HepG2 (cell line): ENCODE data around the gene ACAN. TPM values are rescaled to one million over a fixed set of nuclear protein-coding genes. Genes with fewer than 3 reads are reported as not detected.

Experiments
- ATAC-seq: fragments of 200-7000 bp; cut with Tn5 transposase; 3 replicates; pipeline ENCODE4 v1.9.1; 2020; ENCODE audit warnings: mild to moderate bottlenecking, moderate library complexity
- BruUV-seq: library from RNA; stranded (reverse); fragments of 400-500 nt; replicated peaks from 2 replicates; lab custom pipeline; 2021; lab: Mats Ljungman, UMichigan
- CTCF ChIA-PET: fragments of 300-600 bp; formaldehyde crosslinking; extraction: SDS; loops from one replicate; lab custom pipeline; 2021; ENCODE audit warnings: low total read pairs, inconsistent platforms, low intra/inter-chr PET ratio; lab: Yijun Ruan, JAX
- POLR2A ChIA-PET: fragments of 350-600 bp; sonication (Branson Sonifier 250); formaldehyde crosslinking; loops from one replicate; lab custom pipeline; 2020; ENCODE audit warnings: antibody characterized with exemption, inconsistent platforms; lab: Yijun Ruan, JAX
- DNase-seq: peaks from one replicate; pipeline ENCODE4 v3.0.0-alpha.2; 2015; ENCODE audit warnings: low spot score
- FAIRE-seq: peaks from 3 replicates; lab custom pipeline; 2011; peaks lifted over from hg19 to GRCh38; lab: Jason Lieb, UNC
- H2AFZ ChIP-seq: one replicate; pipeline ENCODE4 v1.6.1; 2011; ENCODE audit warnings: low read length, inconsistent platforms
- H3K27ac ChIP-seq: fragments of 300-600 bp; 3 replicates; pipeline ENCODE4 v1.8.0; 2011; ENCODE audit warnings: mixed run types, mild to moderate bottlenecking, mixed read lengths, low read length, inconsistent platforms; ENCODE audit not compliant: insufficient read depth; ENCODE audit errors: extremely low read length
- H3K27me3 ChIP-seq, 2 experiments: fragments of 200-600 bp in 1 of 2; 2 replicates in 1 of 2; 3 replicates in 1 of 2; pipeline versions ENCODE4 v1.6.0 to v1.8.0; 2011; ENCODE audit warnings: low read length in 2 of 2, mild to moderate bottlenecking in 2 of 2, moderate library complexity in 2 of 2, inconsistent platforms in 1 of 2; ENCODE audit not compliant: insufficient read depth in 2 of 2, control insufficient read depth in 1 of 2
- H3K36me3 ChIP-seq, 2 experiments: fragments of 200-600 bp in 1 of 2; replicated peaks in 1 of 2; 2 replicates in 1 of 2; 3 replicates in 1 of 2; pipeline versions ENCODE4 v1.5.1 to v1.8.0; 2011; ENCODE audit warnings: low read length in 2 of 2, inconsistent platforms in 1 of 2; ENCODE audit not compliant: insufficient read depth in 2 of 2, control insufficient read depth in 1 of 2
- H3K4me1 ChIP-seq: 2 replicates; pipeline ENCODE4 v1.5.1; 2012; ENCODE audit warnings: low read length, inconsistent platforms; ENCODE audit not compliant: insufficient read depth
- H3K4me2 ChIP-seq: 2 replicates; pipeline ENCODE4 v1.6.0; 2011; ENCODE audit warnings: low read depth, low read length, inconsistent platforms
- H3K4me3 ChIP-seq, 3 experiments: fragments of 200-600 bp in 1 of 3; sonication (generic), shearing (Covaris generic) in 1 of 3; replicated peaks in 1 of 3; 2 replicates each; pipeline ENCODE4 v1.5.1; 2011 to 2016; ENCODE audit warnings: low read length in 3 of 3, inconsistent platforms in 2 of 3, low read depth in 2 of 3, mild to moderate bottlenecking in 2 of 3, control low read depth in 1 of 3, mixed read lengths in 1 of 3; ENCODE audit not compliant: insufficient read depth in 1 of 3
- H3K79me2 ChIP-seq: one replicate; pipeline ENCODE4 v1.6.1; 2011; ENCODE audit warnings: low read length, inconsistent platforms; ENCODE audit not compliant: insufficient read depth
- H3K9ac ChIP-seq: 2 replicates; pipeline ENCODE4 v1.6.0; 2011; ENCODE audit warnings: mild to moderate bottlenecking, low read depth, low read length, inconsistent platforms; ENCODE audit not compliant: insufficient read depth
- H3K9me3 ChIP-seq: 2 replicates; pipeline ENCODE4 v1.5.1; 2012; ENCODE audit warnings: mild to moderate bottlenecking, low read length
- H4K20me1 ChIP-seq: 2 replicates; pipeline ENCODE4 v1.6.0; 2011; ENCODE audit warnings: inconsistent platforms, mild to moderate bottlenecking, low read length, moderate library complexity; ENCODE audit not compliant: insufficient read depth
- ATF7-NPFF ChIP-seq: sonication (generic); formaldehyde crosslinking; IDR thresholded peaks from 2 replicates; pipeline ENCODE4 v1.8.1; 2023; ENCODE audit warnings: mild to moderate bottlenecking, low read depth, missing genetic modification reagents, moderate library complexity
- ATRX ChIP-seq: sonication (generic); formaldehyde crosslinking; IDR thresholded peaks from 2 replicates; pipeline ENCODE4 v1.4.0; 2020; ENCODE audit warnings: missing genetic modification reagents, borderline replicate concordance
- ETV6 ChIP-seq: sonication (generic); formaldehyde crosslinking; conservative IDR thresholded peaks from 2 replicates; pipeline ENCODE4 v1.4.0; 2020; ENCODE audit warnings: missing genetic modification reagents
- FLYWCH1 ChIP-seq: sonication (generic); formaldehyde crosslinking; IDR thresholded peaks from 2 replicates; pipeline ENCODE4 v1.8.1; 2023; ENCODE audit warnings: mild to moderate bottlenecking, missing genetic modification reagents
- NRL ChIP-seq: sonication (generic); formaldehyde crosslinking; IDR thresholded peaks from 2 replicates; pipeline ENCODE4 v1.5.0; 2020; ENCODE audit warnings: missing genetic modification reagents, mild to moderate bottlenecking, moderate library complexity, borderline replicate concordance
- THAP8 ChIP-seq: sonication (generic); formaldehyde crosslinking; IDR thresholded peaks from 2 replicates; pipeline ENCODE4 v1.5.1; 2020; ENCODE audit warnings: missing genetic modification reagents, mild to moderate bottlenecking, borderline replicate concordance
- ZNF160 ChIP-seq: sonication (generic); formaldehyde crosslinking; IDR thresholded peaks from 2 replicates; pipeline ENCODE4 v1.8.0; 2022; ENCODE audit warnings: mild to moderate bottlenecking, inconsistent platforms, missing genetic modification reagents
- WGBS: methylation state at CpG from one replicate; pipeline ENCODE4 v1.1.6; 2017; ENCODE audit warnings: low lambda C conversion rate; 5-methylcytosine and 5-hydroxymethylcytosine counted together
- in situ Hi-C: cut with HindIII; loops from 2 replicates; pipeline ENCODE4 v1.10.0; 2017; ENCODE audit warnings: low pct_unique_long_range_greater_than_20kb; ENCODE audit not compliant: extremely low pct_ligation_motif_present
- intact Hi-C: fragments of 100-400 bp; cut with micrococcal nuclease; formaldehyde crosslinking; loops from one replicate; pipeline ENCODE4 v1.10.0; 2022; ENCODE audit not compliant: unreplicated experiment
- polyA plus RNA-seq, 8 experiments: library from polyadenylated mRNA; depleted of rRNA in 3 of 8; stranded (reverse) in 7 of 8; unstranded in 1 of 8; fragments of >200 nt; fragmentation: Illumina TruSeq in 4 of 8; extraction: Trizol in 4 of 8; gene quantifications; 2 replicates each; pipeline versions ENCODE4 v1.2.1 to v1.2.3, GENCODE V29; 2011 to 2016; ENCODE audit warnings: low read depth in 4 of 8, missing spikeins in 1 of 8, mixed read lengths in 1 of 8; ENCODE audit not compliant: insufficient read depth in 1 of 8
- total RNA-seq, 5 experiments: library from RNA; depleted of rRNA; stranded (reverse); fragments of >200 nt; fragmentation: Illumina TruSeq; extraction: Trizol; gene quantifications; 2 replicates each; pipeline ENCODE4 v1.2.3, GENCODE V29; 2016; ENCODE audit warnings: low read depth in 1 of 5

The ACAN gene
- total and polyA plus RNA-seq, 2 of the 13 experiments (the other 11 are each of a cell fraction or from before 2014, with no cell fraction given), result not detected

GRCh38 chr15:88788036-88788435 lies 15.2 kb upstream of the ACAN start:
- no peak for ATAC-seq
- Histone ChIP-seq H3K9ac (no peak overlapping the region), H3K4me3 (no peak overlapping the region), H3K27me3 (peaks cover 0 to 14% of the 10 kb centered on the region in 2 experiments; a peak in 4 of 5 replicates), H3K79me2 (no peaks in the 10 kb centered on the region), H4K20me1 (no peaks in the 10 kb centered on the region), H3K9me3 (no peaks in the 10 kb centered on the region), H3K4me1 (no peaks in the 10 kb centered on the region), H3K4me2 (no peak overlapping the region)
- in situ Hi-C loops, result no loop called here
- DNase-seq, result no peak
- no TSS peak for BruUV-seq
- ChIA-PET POLR2A (no interaction called here), CTCF (no interaction called here)
- WGBS, result 0% methylated on average over 2 of the region's 3 CpGs
- TF ChIP-seq ATF7-NPFF (CRISPR knock-in tag) (no peak), THAP8 (no peak), ZNF160 (CRISPR knock-in tag) (no peak), ETV6 (no peak), NRL (CRISPR knock-in tag) (no peak), FLYWCH1 (CRISPR knock-in tag) (no peak)
- TF ChIP-seq, all 625 proteins: peak for 0
- Histone ChIP-seq H2AFZ (no peak overlapping the region), H3K27ac (no peak overlapping the region), H3K36me3 (no peaks in the 10 kb centered on the region)
- intact Hi-C loops, result no loop called here
- no peak for FAIRE-seq

GRCh38 chr15:88788816-88789215 lies 14.4 kb upstream of the ACAN start:
- ChIA-PET CTCF (no interaction called here), POLR2A (no interaction called here)
- no peaks in the 10 kb centered on the region for H3K36me3 ChIP-seq
- in situ Hi-C loops (no loop called here), intact Hi-C loops (no loop called here)
- no peak overlapping the region for H2AFZ ChIP-seq
- FAIRE-seq (no peak), DNase-seq (no peak), ATAC-seq (no peak)
- no peak overlapping the region for H3K4me3 ChIP-seq
- H3K4me2 ChIP-seq, result no peak overlapping the region
- H4K20me1 ChIP-seq, result no peaks in the 10 kb centered on the region
- H3K9ac ChIP-seq, result no peak overlapping the region
- peaks cover 0 to 16% of the 10 kb centered on the region in 2 experiments; a peak in 4 of 5 replicates for H3K27me3 ChIP-seq
- no peaks in the 10 kb centered on the region for H3K9me3 ChIP-seq
- H3K27ac ChIP-seq, result no peak overlapping the region
- no peaks in the 10 kb centered on the region for H3K79me2 ChIP-seq
- no peaks in the 10 kb centered on the region for H3K4me1 ChIP-seq
- no TSS peak for BruUV-seq
- no peak for TF ChIP-seq ATRX (CRISPR knock-in tag)
